SW 1271 (cell line): ENCODE measurements around the gene CFAP90.

Experiments
- DNase-seq, 2 experiments: peaks; one replicate each; lab custom pipeline; 2025; lab: John Stamatoyannopoulos, UW

CFAP90 gene, protein sequence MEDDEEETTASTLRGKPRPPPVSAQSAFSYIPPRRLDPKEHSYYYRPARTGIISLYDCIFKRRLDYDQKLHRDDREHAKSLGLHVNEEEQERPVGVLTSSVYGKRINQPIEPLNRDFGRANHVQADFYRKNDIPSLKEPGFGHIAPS

DNA sequence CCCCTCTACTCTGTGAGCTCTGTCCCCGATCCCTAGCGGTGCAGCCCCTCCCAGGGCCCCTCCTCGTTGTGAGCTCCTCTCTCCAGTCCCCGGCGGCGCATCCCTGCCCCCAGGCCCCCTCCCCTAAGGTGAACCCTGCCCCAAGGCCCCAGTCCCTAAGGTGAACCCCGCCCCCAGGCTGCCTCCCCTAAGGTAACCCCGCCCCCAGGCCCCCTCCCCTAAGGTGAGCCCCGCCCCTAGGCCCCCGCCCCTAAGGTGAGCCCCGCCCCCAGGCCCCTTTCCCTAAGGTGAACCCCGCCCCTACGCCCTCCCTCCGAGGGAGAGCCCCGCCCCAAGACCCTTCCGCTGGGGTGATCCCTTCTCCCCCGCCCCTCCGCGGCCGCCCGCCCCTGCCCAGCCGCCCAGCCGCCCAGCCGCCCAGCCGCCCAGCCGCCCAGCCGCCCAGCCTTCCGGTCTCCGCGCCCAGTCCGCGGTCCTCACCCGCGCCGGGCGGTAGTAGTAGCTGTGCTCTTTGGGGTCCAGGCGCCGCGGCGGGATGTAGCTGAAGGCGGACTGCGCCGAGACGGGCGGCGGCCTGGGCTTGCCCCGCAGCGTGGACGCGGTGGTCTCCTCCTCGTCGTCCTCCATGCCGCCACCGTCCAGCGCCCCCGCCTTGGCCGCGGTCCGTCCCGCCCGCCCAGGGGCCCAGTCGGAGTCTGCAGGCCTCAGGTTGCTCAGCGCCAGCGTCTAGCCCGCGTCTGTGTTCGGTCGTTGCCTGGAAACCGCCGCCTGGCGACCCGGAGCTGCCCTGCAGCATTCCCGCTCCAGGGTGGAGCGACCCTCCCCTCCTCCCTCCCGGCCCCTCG is at the start of gene CFAP90:
Gene CFAP90, minus strand, starts transcription at position 739 of the 845 bp plus-strand sequence. Its CDS starts 112 bp downstream, at position 627.
- DNase-seq: no peak

DNA sequence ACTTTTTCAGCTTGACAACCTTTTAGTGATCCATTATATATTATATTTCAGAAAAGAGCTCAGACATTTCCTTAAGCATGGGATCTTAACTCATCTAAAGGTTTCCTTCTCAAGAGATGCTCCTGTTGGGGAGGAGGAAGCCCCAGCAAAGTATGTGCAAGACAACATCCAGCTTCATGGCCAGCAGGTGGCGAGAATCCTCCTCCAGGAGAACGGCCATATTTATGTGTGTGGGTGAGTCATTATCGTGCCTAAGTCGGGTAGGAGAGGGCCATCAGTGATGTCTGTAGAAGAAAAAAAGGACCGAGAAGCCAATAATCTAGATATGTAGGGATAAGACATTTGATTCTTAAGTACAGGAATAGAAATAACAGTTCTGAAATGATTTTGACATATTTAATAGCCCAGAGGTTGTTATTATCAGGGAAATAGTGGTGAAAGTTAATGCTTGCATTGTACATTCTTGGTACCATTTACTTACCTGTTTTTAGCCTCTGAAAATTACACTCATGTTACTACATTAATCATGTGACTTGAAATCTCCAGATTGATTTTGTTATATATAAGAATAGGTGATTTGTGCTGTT is 46.2 kb upstream of the CFAP90 start:
- DNase-seq: peak in 1 of 2 experiments; percentile 36

DNA sequence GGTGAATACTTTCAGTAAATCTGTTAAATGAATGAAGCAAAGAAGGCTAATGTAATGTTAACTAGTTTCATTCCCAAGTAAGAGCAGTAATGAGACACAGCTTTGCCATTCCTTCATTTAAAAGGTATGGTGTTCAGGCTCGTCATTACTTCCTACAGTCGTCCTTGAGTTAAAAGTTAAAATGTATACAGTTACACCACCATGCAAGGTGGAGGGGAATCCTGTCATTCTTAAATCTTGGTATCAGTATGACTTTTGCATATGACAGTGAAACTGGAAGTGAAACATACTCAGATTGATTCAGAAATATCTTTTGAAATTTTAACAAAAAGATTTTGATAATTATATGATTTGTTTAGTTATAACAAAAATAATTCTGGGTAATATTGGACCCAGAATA is 43.9 kb upstream of the CFAP90 start:
- DNase-seq: no peak

DNA sequence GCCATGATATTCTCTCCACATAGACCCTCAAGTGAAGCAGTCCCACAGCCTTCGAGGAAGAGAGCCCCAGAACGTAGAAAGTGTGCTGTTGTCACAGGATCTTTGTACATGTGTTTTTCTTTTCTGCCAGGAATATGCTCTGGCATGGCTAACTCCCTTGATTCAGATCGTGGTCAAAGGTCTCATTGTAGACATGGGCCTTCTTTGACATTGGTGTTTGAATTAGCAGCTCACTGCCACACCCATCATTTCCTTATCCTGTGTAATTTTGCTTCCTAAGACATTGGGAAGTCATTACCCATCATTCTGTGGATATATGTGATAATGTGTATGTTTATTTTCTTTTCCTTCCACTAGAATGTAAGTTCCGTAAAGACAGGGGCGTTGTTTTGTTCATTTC is 43.5 kb upstream of the CFAP90 start:
- no peak for DNase-seq

DNA sequence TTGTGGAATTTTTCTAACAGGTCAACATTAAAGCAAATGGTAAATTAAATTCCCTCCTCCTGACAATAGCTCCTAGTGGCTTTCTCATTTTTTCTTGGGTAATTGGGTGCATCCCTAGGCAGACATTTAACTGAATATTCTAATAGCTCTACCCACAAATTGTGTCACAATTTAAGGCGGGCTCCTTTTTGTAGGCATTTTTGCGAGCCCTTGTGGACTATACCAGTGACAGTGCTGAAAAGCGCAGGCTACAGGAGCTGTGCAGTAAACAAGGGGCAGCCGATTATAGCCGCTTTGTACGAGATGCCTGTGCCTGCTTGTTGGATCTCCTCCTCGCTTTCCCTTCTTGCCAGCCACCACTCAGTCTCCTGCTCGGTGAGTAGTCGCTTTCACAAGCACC is 38.0 kb upstream of the CFAP90 start:
- DNase-seq: no peak

DNA sequence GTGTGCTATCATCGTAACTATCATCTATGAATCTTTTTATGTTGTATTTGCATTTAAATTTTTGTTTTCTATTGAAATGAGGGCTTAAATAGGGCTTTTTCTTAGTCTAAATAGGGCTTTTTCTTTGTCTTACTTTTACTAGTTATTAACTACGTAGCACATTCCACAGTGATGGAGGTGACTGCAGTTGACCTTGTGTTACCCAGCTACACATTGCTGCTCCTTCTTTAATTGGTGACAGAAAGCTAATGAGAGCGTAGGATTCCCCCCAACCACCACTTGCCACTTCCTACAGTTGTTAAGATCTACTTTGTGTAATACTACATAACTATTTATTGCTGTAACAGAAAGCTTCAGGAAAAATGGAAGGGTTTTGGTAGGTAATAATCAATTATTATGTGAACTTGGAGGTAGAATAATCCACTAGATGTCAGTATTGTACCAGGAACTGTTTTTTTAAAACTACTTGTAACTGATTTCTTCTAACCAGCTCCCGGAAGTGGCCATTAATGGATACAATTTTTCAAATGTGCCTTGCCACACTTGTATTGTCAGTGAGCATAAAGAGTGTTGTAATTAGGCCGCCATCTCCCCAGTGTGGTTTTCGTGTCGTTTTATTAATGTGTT is 36.0 kb upstream of the CFAP90 start:
- peak in 1 of 2 experiments; percentile 56 for DNase-seq

DNA sequence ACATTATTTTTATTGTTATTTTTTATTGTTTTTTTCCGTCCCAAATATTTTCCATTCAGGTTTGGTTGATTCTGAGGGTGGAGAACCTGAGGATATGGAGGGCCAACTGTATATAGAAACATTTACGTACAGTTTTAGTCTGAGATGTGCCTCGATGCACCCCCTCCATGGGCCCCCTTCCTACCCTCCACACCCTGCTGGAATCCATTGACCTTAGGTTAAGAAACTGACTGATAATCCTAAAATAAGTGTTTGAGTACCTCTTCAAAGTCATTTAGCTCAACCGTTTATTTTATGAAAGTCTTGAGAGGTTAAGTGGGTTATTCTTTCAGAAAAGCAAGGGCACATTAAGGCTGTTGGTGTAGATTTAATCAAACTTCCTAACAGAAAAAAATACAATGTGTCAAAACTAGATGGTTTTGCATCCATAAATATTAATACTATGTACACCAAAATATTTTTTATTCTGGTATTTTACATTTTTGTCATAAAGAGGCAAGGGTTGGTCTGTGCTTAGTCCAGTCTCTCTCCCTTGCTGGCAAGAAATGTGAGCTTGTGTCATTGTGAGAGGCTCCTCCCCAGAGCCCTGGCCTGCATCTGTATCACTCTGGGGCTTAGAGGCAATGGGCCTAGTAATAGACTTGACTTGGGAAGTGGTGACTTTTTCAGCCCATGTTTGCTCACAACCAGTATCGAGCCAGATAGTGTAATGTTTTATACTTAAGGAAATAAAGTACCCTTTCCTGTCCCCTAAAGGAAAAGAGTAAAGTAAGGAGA is 33.7 kb upstream of the CFAP90 start:
- DNase-seq: no peak

DNA sequence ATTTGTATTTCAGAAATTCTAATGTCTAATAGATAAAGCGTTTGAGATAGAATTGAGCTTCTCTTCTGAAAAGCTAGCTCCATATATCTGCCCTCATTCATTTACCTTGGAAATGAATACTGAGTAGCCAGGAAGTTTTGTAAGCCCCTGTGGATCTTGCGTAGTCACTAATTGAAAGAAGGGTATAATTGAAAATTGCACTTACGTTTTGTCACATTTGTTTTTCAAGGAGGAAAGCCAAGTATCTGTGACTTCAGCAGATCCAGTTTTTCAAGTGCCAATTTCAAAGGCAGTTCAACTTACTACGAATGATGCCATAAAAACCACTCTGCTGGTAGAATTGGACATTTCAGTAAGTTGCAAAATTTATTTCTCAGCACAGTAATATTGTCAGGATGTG is 32.0 kb upstream of the CFAP90 start:
- no peak for DNase-seq

DNA sequence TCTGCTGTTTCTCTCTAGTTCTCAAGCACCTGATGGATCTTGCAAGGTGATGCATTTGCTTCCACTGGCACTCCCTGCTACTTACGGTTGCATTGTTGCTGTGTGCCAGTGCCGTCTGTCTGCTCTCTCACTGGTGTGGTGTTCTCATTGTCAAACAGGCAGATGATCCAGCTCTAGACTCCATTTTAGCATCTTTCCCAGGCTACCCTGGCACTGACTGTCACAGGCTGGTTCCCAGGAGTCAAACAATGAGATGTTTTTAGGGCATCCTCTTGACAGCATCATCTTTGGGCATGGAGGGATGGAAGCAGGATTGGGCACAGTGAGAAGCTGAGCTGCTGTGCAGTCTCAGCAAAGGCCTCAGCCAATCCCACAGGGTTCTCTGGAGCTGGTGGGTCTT is 30.9 kb upstream of the CFAP90 start:
- no peak for DNase-seq

DNA sequence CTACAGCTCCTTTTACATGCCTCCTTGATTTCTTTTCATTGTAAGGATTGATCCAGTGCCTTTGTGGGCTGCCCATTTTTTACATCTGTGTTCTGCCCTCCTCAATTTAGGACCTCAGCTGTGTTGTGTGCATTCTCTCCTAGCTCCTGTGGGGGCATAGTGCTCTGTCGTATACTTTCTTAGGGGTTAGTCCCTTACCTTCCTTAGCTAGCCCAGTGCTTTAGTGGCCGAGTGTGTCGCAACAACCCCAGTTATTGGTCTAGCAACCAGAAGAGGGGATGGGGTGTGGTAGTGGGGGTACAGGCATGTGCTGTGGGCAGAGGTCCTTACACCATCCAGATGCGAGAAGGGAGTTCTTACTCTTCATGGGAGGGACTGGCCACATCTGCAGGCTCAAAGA is 30.2 kb upstream of the CFAP90 start:
- no peak for DNase-seq

DNA sequence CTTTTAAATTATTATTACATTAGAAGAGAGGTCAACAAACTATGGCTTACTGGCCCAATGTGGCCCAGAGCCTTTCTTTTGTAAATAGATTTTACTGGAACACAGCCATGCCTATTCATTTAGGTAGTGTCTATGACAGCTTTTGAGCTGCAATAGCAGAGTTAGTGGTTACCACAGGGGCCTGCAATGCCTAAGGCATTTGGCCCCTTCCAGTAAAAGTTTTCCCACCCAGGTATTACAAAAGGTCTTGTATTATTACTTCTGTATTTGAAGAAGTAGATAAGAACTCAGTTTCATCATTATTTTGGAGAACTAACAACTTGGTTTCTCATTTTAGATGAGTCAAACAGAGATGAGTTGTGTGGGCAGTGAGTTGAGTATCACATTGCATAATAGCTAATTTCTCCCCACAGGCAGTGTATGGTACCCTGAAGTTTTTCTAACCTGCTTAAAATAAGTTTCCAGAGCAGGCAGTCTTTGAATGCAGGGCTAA is 27.5 kb upstream of the CFAP90 start:
- DNase-seq: no peak

DNA sequence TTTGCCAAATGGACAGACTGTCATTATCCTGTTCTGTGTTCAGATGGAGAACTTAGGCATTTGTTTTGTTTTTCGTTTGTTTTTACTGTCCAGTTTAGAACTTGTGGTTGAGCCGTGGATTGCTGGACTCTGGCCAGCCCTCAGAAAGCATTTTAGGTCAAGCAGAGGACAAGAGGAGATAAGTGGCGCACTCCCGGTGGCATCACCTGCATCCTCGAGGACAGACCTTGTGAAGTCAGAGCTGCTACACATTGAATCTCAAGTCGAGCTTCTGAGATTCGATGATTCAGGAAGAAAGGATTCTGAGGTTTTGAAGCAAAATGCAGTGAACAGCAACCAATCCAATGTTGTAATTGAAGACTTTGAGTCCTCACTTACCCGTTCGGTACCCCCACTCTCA is 26.9 kb upstream of the CFAP90 start:
- DNase-seq: no peak

DNA sequence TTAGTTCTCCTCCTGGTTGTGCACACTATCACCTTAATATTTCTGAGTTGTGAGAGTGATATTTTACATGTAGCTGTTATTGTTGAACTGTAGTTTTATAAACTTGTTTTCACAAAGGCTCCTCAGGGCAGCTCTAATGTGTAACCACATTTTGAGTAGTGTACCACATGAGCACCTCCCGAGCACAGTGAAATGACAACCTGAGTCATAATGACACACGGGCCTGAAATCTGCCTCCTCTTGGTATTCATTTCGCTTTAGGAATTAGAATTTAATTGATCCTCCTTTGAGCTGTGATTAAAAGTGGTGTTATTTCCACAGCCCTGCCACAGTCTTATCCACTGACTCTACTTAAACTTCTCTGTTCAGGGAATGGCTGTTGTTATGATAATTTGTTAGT is 25.9 kb upstream of the CFAP90 start:
- no peak for DNase-seq

DNA sequence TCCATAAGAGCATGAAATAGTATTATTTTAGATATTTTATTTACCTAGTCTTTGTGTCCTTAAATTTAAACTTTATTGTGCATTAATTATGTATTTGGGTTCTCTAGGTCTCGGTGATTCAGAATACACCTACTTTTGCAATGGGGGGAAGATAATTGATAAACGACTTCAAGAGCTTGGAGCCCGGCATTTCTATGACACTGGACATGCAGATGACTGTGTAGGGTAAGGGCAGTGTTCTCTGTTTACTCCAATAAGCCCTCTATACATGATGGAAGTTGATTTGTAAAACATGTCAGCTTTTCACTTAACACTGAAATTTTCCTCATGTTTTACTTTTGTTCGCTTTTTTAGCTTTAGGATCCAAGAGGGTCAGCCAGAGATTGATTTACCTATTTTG is 24.2 kb upstream of the CFAP90 start:
- DNase-seq: no peak

DNA sequence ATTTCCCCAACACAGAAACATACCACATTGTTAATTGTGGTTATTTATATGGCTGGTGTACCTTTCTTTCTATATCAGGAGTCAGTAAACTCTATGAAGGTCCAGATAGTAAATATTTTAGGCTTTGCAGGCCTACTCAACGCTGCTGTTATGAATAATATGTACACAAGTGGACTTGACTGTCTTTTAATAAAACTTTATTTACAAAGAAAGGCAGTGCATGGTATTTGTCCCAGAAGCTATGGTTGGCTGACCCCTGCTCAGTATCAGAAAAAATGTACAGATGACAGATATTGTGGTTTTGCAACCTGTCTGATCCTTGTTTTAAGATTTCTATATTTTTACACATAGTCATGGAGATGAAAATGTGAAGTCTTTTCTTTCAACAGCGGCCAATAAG is 23.7 kb upstream of the CFAP90 start:
- DNase-seq: no peak

DNA sequence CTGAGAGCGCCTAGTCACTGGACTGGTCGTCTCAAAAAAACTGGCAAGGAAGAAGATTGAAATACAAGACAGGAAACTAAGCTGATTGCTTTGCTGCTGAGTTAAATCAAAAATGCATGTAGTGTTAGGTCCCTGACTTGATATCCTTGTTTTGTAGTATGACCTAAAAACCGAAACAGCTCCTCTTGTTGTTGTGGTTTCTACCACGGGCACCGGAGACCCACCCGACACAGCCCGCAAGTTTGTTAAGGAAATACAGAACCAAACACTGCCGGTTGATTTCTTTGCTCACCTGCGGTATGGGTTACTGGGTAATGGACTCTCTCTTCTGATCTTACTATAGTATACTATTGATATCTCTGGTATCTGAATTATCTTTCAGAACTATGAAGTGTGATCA is 22.3 kb upstream of the CFAP90 start:
- no peak for DNase-seq

DNA sequence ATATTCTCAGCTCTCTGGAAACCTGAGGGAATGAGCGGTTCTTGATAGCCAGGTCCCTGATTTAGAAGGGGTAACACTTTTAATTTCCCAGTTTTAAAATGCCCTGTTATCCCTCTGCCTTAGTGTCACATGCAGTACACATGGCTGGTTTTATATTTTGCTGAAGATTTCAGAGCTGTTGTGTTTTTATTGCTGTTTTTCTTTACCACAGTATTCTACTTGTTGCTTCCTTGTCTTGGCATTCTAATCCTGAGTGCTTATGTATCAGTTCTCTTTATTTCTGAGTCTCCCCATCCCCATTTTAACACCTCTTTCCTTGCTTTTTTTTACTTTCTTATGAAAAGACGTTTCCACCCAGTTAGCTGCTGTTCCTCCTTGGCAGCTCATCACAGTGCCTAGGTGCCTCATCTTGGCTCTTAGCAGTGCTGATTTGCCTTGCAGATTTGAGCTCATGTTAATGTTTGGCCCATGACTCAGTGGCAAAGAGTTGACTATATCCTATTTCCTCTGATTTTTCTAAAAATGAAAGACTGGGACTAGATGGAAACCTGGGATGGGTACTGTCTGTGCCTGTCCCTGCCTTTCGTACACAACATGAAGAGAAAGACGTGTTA is 21.7 kb upstream of the CFAP90 start:
- no peak for DNase-seq

DNA sequence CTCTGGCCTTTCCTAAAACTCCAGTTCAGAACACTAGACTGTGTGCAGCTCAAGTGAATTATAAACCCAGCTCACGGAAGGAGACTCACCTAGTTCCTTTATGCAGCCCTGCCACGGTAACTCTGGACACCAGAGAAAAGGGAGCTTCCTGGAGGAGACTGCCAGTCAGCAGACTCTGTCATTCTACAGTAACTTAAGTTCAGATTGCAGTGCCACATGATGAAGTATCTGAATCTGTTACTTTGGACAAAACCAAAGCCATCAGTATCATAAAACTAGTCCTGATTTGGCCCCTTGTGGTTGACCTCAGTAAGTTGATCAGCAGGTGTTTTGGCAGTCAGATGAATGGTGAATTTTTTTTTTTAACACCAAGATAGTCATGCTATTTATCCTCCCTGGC is 20.7 kb upstream of the CFAP90 start:
- no peak for DNase-seq

DNA sequence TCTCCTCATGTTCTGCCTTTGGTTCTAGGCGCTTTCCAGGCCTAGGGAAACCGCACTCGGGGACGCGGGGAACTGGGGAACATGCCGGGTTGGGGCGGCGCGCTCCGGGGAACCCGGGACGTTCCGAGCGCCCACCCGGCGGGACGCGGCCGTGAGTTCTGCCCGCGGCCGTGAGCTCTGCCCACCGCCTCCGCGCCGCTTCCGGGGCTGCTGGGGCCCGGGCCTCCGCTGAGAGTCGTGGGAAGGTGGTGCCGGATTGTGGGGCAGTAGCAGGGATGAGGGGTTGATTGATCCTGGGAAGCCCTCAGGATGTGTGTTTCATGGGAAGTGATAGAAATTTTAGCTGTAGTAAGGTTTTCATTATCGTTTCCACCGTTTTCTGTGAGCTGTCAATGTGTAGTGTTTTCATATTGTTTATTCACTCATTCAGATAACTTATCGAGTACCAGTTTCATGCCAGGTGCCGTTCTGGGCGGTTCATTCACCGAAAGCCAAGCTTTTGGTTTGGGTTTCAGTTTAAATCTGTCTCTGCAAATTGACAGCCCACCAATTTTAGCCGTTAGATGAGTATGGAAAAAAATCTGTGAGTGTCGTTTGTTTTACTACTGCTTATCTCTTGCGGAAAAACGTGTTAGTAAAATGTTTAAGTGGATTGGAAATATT is 18.7 kb upstream of the CFAP90 start:
- no peak for DNase-seq

DNA sequence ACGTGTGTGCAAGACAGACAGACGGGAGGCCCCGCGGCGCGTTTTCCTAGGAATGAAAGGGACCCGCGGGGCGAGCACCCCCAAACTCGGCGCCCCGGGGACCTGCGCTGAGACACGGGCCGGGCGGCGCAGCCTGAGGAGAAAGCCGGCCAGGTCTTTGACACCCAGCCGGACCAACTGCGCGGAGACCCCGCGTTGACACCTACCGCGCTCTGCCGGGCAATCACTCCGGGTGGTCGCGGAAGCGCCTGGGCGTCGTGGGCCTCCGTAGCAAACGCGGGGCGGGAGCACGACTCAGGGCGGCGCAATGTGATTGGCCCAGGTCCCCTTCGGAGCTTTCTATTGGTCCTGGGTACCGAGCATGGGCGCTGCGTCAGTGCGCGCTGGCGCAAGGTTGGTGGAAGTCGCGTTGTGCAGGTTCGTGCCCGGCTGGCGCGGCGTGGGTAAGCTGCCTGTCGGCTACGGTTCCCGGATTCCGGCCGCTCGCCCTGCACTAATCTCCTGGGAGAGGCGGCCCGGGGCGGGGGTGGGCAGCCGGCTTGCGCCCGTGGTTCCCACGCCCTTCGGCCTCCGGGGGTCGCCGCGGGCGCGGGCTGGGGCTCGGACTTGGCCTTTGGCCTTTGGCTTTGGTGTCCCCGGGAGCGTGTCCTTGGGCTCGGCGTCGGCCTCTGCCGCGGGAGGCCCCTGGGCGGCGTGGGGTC is 18.0 kb upstream of the CFAP90 start, which contains the start of the genes FASTKD3 and MTRR:
Gene FASTKD3, minus strand, starts transcription at position 259 of the 701 bp plus-strand sequence. CDS start 948 bp downstream, outside the sequence.
Gene MTRR, plus strand, starts transcription at position 376 of the 701 bp plus-strand sequence. CDS start 1,647 bp downstream, outside the sequence.
- DNase-seq: peak; percentile 88 to 95
